ENCODE measurements around the gene NBAS. TPM values are rescaled to one million over a fixed set of nuclear protein-coding genes. Genes with fewer than 3 reads are reported as not detected.
A peak's percentile ranks its signal among the peaks of the same experiment; 100 is the strongest.

The NBAS gene
- total RNA-seq, 1 experiment from 2014 or later = 46.4 TPM

DNA sequence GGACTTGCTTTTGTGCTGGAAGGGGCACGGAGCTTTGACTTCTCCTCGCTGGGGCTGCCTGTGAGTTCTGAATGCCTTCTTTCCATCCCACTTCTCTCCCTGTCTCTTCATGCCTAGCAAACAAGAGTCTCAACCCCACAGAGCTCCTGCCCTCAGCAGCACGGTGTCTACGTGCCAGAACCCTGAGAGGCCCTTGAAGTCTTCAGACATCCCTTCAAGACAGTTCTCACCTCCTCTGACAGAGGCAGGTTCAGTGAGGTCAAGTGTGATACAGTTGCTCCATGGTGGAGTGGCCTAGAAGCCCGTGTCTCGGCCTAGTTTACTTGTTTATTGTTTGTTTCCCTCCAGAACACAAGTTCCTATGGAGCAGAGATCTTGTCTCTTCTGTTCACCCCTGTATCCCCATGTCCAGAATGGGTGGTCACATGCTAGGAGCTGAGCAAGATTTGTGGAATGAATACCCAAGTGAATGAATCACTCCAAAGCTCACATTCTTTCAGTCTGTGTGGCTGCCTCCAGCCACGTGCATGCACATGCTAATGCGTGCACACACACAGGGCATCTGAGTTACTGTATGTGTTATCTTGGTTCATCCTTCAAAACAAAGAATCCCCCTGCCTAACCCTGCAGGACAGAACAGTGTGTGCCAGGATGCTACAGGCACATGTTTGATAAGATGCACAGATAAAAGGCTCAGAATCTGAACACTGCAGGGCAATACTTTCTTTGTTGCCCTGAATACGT lies 391.6 kb downstream of the NBAS start:
- Mint-ChIP-seq H3K27me3 (ENCODE audit: insufficient read depth, unreplicated experiment) (no peaks in the 10 kb centered on the region), H3K4me3 (ENCODE audit: unreplicated experiment) (peak overlapping the region; percentile 32), H3K9me3 (ENCODE audit: unreplicated experiment) (no peaks in the 10 kb centered on the region), H3K4me1 (ENCODE audit: insufficient read depth, unreplicated experiment) (peaks cover 17% of the 10 kb centered on the region), H3K27ac (ENCODE audit: low read depth, unreplicated experiment) (peak overlapping the region; percentile 83), H3K36me3 (ENCODE audit: insufficient read depth, unreplicated experiment) (peaks cover 9% of the 10 kb centered on the region)
- no TSS peak for BruUV-seq (replicated peaks)
- POLR2A ChIA-PET = interaction anchor here (0.6 kb wide), 1 partner anchor 389 kb away, joined by 3 read pairs; no protein-coding TSS in a partner anchor
- CTCF ChIA-PET = no interaction called here
- DNase-seq (ENCODE audit: unreplicated experiment) = peak; percentile 77
- intact Hi-C loops (cut with micrococcal nuclease) = no loop called here
- TF ChIP-seq, protein P1, sequence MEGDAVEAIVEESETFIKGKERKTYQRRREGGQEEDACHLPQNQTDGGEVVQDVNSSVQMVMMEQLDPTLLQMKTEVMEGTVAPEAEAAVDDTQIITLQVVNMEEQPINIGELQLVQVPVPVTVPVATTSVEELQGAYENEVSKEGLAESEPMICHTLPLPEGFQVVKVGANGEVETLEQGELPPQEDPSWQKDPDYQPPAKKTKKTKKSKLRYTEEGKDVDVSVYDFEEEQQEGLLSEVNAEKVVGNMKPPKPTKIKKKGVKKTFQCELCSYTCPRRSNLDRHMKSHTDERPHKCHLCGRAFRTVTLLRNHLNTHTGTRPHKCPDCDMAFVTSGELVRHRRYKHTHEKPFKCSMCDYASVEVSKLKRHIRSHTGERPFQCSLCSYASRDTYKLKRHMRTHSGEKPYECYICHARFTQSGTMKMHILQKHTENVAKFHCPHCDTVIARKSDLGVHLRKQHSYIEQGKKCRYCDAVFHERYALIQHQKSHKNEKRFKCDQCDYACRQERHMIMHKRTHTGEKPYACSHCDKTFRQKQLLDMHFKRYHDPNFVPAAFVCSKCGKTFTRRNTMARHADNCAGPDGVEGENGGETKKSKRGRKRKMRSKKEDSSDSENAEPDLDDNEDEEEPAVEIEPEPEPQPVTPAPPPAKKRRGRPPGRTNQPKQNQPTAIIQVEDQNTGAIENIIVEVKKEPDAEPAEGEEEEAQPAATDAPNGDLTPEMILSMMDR (IDR thresholded peaks at IDR 0.05; ENCODE audit: unreplicated experiment) = no peak

DNA sequence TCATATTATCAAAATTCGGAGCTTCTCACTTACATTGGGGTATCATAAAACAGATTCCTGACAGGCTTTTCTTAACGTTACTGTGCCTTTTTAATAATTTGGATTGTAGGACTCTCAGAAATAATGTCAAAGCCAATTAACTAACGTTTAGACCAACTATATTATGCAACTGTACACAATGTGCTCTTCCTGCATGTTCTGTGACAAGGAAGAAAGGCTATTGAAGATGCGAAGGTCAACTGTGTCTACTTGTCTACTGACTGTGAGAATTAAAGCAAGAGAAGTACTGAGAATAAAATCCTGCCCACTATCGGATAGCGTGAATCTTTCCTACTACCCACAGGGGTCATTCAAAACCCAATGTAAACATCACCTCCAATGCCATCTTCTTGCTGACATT lies 393.0 kb downstream of the NBAS start:
- no peak for DNase-seq (ENCODE audit: unreplicated experiment)
- Mint-ChIP-seq H3K27me3 (ENCODE audit: insufficient read depth, unreplicated experiment) (no peaks in the 10 kb centered on the region), H3K9me3 (ENCODE audit: unreplicated experiment) (no peaks in the 10 kb centered on the region), H3K4me1 (ENCODE audit: insufficient read depth, unreplicated experiment) (peaks cover 17% of the 10 kb centered on the region), H3K4me3 (ENCODE audit: unreplicated experiment) (no peak overlapping the region), H3K27ac (ENCODE audit: low read depth, unreplicated experiment) (peak overlapping the region; percentile 42), H3K36me3 (ENCODE audit: insufficient read depth, unreplicated experiment) (peaks cover 9% of the 10 kb centered on the region)
- intact Hi-C loops (cut with micrococcal nuclease) = no loop called here
- CTCF ChIA-PET = interaction anchor here (0.6 kb wide), 1 partner anchor 394 kb away, joined by 4 read pairs; no protein-coding TSS in a partner anchor
- TF ChIP-seq, protein P1 (IDR thresholded peaks at IDR 0.05; ENCODE audit: unreplicated experiment) = no peak
- BruUV-seq (replicated peaks) = no TSS peak
- POLR2A ChIA-PET = no interaction called here

DNA sequence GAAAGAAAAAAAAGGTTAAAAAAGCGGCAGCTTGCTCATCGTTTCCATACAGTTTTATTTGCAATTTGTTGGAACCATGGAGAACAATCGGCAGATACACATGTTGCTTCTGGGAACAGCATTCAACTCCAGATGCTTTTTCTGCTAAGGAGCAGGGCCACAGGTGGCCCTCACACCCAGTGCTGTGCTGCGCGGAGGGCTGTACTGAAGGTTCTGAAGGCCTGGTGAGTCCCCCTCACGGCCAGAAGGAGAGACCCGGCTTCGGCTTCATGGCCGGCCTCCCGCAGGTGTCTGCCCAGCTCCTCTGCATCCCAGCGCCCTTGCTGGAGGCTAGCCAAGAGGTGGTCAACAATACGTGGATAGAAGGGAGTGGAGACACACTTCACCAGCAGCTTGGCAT lies 394.3 kb downstream of the NBAS start:
- ChIA-PET POLR2A (no interaction called here), CTCF (no interaction called here)
- H3K27me3 Mint-ChIP-seq (ENCODE audit: insufficient read depth, unreplicated experiment) = no peaks in the 10 kb centered on the region
- no peak for DNase-seq (ENCODE audit: unreplicated experiment)
- H3K9me3 Mint-ChIP-seq (ENCODE audit: unreplicated experiment) = no peaks in the 10 kb centered on the region
- no peak overlapping the region for H3K4me3 Mint-ChIP-seq (ENCODE audit: unreplicated experiment)
- H3K4me1 Mint-ChIP-seq (ENCODE audit: insufficient read depth, unreplicated experiment) = peaks cover 17% of the 10 kb centered on the region
- intact Hi-C loops (cut with micrococcal nuclease) = no loop called here
- no TSS peak for BruUV-seq (replicated peaks)
- TF ChIP-seq, protein P1 (IDR thresholded peaks at IDR 0.05; ENCODE audit: unreplicated experiment) = no peak
- peaks cover 9% of the 10 kb centered on the region for H3K36me3 Mint-ChIP-seq (ENCODE audit: insufficient read depth, unreplicated experiment)
- no peak overlapping the region for H3K27ac Mint-ChIP-seq (ENCODE audit: low read depth, unreplicated experiment)

DNA sequence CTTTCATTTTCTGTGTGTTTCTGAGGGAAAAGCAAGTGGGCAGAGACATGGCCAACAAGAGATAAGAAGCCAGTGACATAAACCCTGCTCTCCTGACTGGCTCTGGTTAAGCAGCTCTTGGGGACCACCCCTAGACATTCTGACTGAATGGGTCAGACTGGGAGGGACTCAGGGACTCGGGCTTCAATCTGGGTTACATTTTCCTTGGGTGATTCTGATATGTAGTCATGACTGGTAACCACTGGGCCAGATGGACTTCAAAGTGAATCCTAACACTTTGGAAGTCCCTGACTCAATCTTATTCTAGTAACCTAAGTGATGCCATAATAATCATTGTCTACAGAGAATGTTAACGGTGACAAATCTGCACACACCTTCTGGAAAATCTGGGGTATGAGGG lies 397.8 kb downstream of the NBAS start:
- Mint-ChIP-seq H3K4me3 (ENCODE audit: unreplicated experiment) (no peak overlapping the region), H3K27me3 (ENCODE audit: insufficient read depth, unreplicated experiment) (no peaks in the 10 kb centered on the region), H3K27ac (ENCODE audit: low read depth, unreplicated experiment) (no peak overlapping the region), H3K4me1 (ENCODE audit: insufficient read depth, unreplicated experiment) (peaks cover 6% of the 10 kb centered on the region), H3K36me3 (ENCODE audit: insufficient read depth, unreplicated experiment) (no peaks in the 10 kb centered on the region), H3K9me3 (ENCODE audit: unreplicated experiment) (no peaks in the 10 kb centered on the region)
- TF ChIP-seq, protein P1 (IDR thresholded peaks at IDR 0.05; ENCODE audit: unreplicated experiment) = no peak
- no peak for DNase-seq (ENCODE audit: unreplicated experiment)
- BruUV-seq (replicated peaks) = no TSS peak
- POLR2A ChIA-PET = no interaction called here
- CTCF ChIA-PET = interaction anchor here (0.6 to 1.0 kb wide), 3 partner anchors 11 to 35 kb away, joined by 3 read pairs; no protein-coding TSS in a partner anchor
- intact Hi-C loops (cut with micrococcal nuclease) = no loop called here

Measured in MCF 10A (cell line).